DMS53 treated with DMSO at 0.1 percent for 48 hours (cell line): Measurements from ENCODE around the gene C6orf120.

Experiments
- DNase-seq: peaks from one replicate; lab custom pipeline; 2025; ENCODE audit not compliant: unreplicated experiment; lab: John Stamatoyannopoulos, UW

The C6orf120 gene

GRCh38 chr6:169701954-169702839, at the start of gene C6orf120, which contains the start of gene WDR27:
C6orf120 (plus strand) TSS chr6:169702126; CDS start chr6:169702460, 334 bp downstream.
WDR27 (minus strand) TSS chr6:169702029; CDS start chr6:169689005, 13,024 bp downstream.
- peak; percentile 86 for DNase-seq

GRCh38 chr6:169652896-169653295, 49.0 kb upstream of the C6orf120 start:
- DNase-seq, result no peak

- no peak for DNase-seq
These were observed 48.2 kb upstream of the C6orf120 start for GRCh38 chr6:169653691-169654090.

GRCh38 chr6:169654598-169655391, 47.1 kb upstream of the C6orf120 start:
- DNase-seq, result peak; percentile 57

- no peak for DNase-seq
These were observed 45.2 kb upstream of the C6orf120 start for GRCh38 chr6:169656546-169657283.

GRCh38 chr6:169657284-169657610, 44.7 kb upstream of the C6orf120 start:
- DNase-seq, result no peak

- no peak for DNase-seq
These were observed 41.9 kb upstream of the C6orf120 start for GRCh38 chr6:169659820-169660610.

- DNase-seq, result no peak
These were observed 41.1 kb upstream of the C6orf120 start for GRCh38 chr6:169660751-169661390.

- no peak for DNase-seq
These were observed 40.6 kb upstream of the C6orf120 start for GRCh38 chr6:169661391-169661756.

GRCh38 chr6:169663468-169663867, 38.5 kb upstream of the C6orf120 start:
- peak; percentile 90 for DNase-seq

- DNase-seq, result no peak
These were observed 37.7 kb upstream of the C6orf120 start for GRCh38 chr6:169664227-169664626.

GRCh38 chr6:169665289-169665688, 36.6 kb upstream of the C6orf120 start:
- peak; percentile 58 for DNase-seq

GRCh38 chr6:169666441-169666840, 35.5 kb upstream of the C6orf120 start:
- DNase-seq, result no peak

- DNase-seq, result no peak
These were observed 34.2 kb upstream of the C6orf120 start for GRCh38 chr6:169667716-169668115.

GRCh38 chr6:169668203-169668847, 33.6 kb upstream of the C6orf120 start:
- DNase-seq, result no peak

- peak; percentile 89 for DNase-seq
These were observed 32.8 kb upstream of the C6orf120 start for GRCh38 chr6:169669147-169669546.

- DNase-seq, result no peak
These were observed 32.0 kb upstream of the C6orf120 start for GRCh38 chr6:169669889-169670288.

GRCh38 chr6:169671563-169671962, 30.4 kb upstream of the C6orf120 start:
- DNase-seq, result no peak

- DNase-seq, result no peak
These were observed 26.9 kb upstream of the C6orf120 start for GRCh38 chr6:169675011-169675410.

- DNase-seq, result no peak
These were observed 24.8 kb upstream of the C6orf120 start for GRCh38 chr6:169677096-169677495.
